OCI-LY7 (cell line): ENCODE results near the gene DCTD. TPM values are rescaled to one million over a fixed set of nuclear protein-coding genes. Genes with fewer than 3 reads are reported as not detected.

Experiments used
- BruUV-seq: library from RNA; stranded (reverse); fragments of 400-500 nt; replicated peaks from 2 replicates; lab custom pipeline; 2021; lab: Mats Ljungman, UMichigan
- CTCF ChIA-PET: fragments of 300-600 bp; sonication (Branson Sonifier 250); formaldehyde crosslinking; loops from one replicate; lab custom pipeline; 2022; ENCODE audit warnings: antibody characterized with exemption; ENCODE audit not compliant: unreplicated experiment; lab: Charles Lee
- POLR2A ChIA-PET: fragments of 300-600 bp; sonication (Branson Sonifier 250); formaldehyde crosslinking; loops from one replicate; lab custom pipeline; 2022; ENCODE audit warnings: antibody characterized with exemption; lab: Charles Lee
- DNase-seq: peaks from one replicate; pipeline ENCODE4 v3.0.0-alpha.2; 2015; ENCODE audit warnings: low spot score
- H2AFZ ChIP-seq: fragments of 200-600 bp; sonication (generic), shearing (Covaris generic); 2 replicates; pipeline ENCODE4 v1.6.1; 2014; ENCODE audit warnings: mild to moderate bottlenecking, antibody characterized with exemption, low read length, moderate library complexity
- H3K27ac ChIP-seq: fragments of 200-600 bp; sonication (generic); 2 replicates; pipeline ENCODE4 v1.5.1; 2014; ENCODE audit warnings: mixed run types, low read depth, mild to moderate bottlenecking, moderate library complexity, low read length, inconsistent platforms; ENCODE audit not compliant: poor library complexity, severe bottlenecking
- H3K36me3 ChIP-seq: fragments of 200-600 bp; sonication (generic); 2 replicates; pipeline ENCODE4 v1.6.1; 2014; ENCODE audit warnings: mild to moderate bottlenecking, antibody characterized with exemption, low read length, moderate library complexity, mixed read lengths; ENCODE audit not compliant: insufficient read depth
- H3K4me1 ChIP-seq: fragments of 200-600 bp; sonication (generic); 2 replicates; pipeline ENCODE4 v1.5.1; 2014; ENCODE audit warnings: mild to moderate bottlenecking, low read length; ENCODE audit not compliant: insufficient read depth, poor library complexity, severe bottlenecking
- H3K4me2 ChIP-seq: fragments of 200-600 bp; sonication (generic); 2 replicates; pipeline ENCODE4 v1.6.1; 2014; ENCODE audit warnings: mild to moderate bottlenecking, low read length
- H3K4me3 ChIP-seq: fragments of 200-600 bp; sonication (generic); 2 replicates; pipeline ENCODE4 v1.5.1; 2014; ENCODE audit warnings: mild to moderate bottlenecking, low read depth, low read length; ENCODE audit not compliant: poor library complexity, severe bottlenecking
- H3K79me2 ChIP-seq: fragments of 200-600 bp; sonication (generic); 2 replicates; pipeline ENCODE4 v1.6.1; 2016; ENCODE audit warnings: low read depth, mild to moderate bottlenecking, low read length, moderate library complexity, mixed read lengths; ENCODE audit not compliant: insufficient read depth
- H3K9me2 ChIP-seq: fragments of 200-600 bp; sonication (generic); 2 replicates; pipeline ENCODE4 v1.6.1; 2016; ENCODE audit warnings: mild to moderate bottlenecking, low read length, mixed read lengths; ENCODE audit not compliant: insufficient read depth
- H3K9me3 ChIP-seq: fragments of 200-600 bp; sonication (generic); 2 replicates; pipeline ENCODE4 v1.6.1; 2014; ENCODE audit warnings: mild to moderate bottlenecking, mixed run types, low read length, mixed read lengths
- H4K20me1 ChIP-seq: fragments of 200-600 bp; sonication (generic); 2 replicates; pipeline ENCODE4 v1.6.1; 2014; ENCODE audit warnings: mild to moderate bottlenecking, antibody characterized with exemption, low read length, moderate library complexity, mixed read lengths; ENCODE audit not compliant: insufficient read depth
- EZH2phosphoT487 ChIP-seq: fragments of 200-600 bp; sonication (generic); IDR thresholded peaks from 2 replicates; pipeline ENCODE4 v1.6.1; 2018; ENCODE audit warnings: low read depth, borderline replicate concordance, mild to moderate bottlenecking, mixed run types, antibody characterized with exemption, low read length, moderate library complexity, mixed read lengths
- intact Hi-C: fragments of 100-400 bp; cut with micrococcal nuclease; formaldehyde crosslinking; loops from one replicate; pipeline ENCODE4 v1.10.0; 2022; ENCODE audit not compliant: unreplicated experiment
- total RNA-seq, 2 experiments: library from RNA; depleted of rRNA in 1 of 2; stranded (reverse); fragments of >200 nt in 1 of 2; shearing (Covaris generic) in 1 of 2; gene quantifications; 2 replicates each; pipeline ENCODE4 v1.2.3, GENCODE V29; 2014 to 2022
- TF ChIP-seq, protein P1 (sequence below): fragments of 200-600 bp; sonication (generic); conservative IDR thresholded peaks from 2 replicates; pipeline ENCODE4 v1.5.1; 2014; ENCODE audit warnings: mild to moderate bottlenecking, antibody characterized with exemption, low read length, moderate library complexity, mixed read lengths

DCTD gene
- total RNA-seq, 2 experiments from 2014 or later: 37.8 to 81.9 TPM

DNA sequence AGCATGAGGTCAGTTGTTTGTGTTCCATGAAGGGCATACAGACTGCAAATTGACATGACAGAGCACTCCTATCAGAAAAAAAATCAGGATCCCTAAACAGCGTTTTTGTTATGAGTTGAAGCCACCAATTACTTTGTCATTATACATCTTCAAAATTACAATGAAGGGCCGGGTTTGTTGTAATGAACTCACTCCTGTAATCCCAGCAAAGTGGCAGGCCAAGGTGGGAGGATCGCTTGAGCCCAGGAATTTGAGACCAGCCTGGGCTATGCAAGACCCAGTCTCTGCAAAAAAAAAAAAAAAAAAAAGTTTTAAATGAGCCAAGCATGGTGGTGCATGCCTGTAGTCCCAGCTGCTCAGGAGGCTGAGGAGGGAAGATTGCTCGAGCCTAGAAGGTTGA is 3.5 kb upstream of the DCTD start:
- no peaks in the 10 kb centered on the region for H3K9me3 ChIP-seq
- H4K20me1 ChIP-seq: no peaks in the 10 kb centered on the region
- H3K36me3 ChIP-seq: no peaks in the 10 kb centered on the region
- H3K9me2 ChIP-seq: no peaks in the 10 kb centered on the region
- ChIA-PET CTCF (no interaction called here), POLR2A (no interaction called here)
- H3K4me2 ChIP-seq: no peak overlapping the region
- BruUV-seq: no TSS peak
- DNase-seq: no peak
- no peak overlapping the region for H2AFZ ChIP-seq
- no peak overlapping the region for H3K4me3 ChIP-seq
- intact Hi-C loops: no loop called here
- H3K79me2 ChIP-seq: no peaks in the 10 kb centered on the region
- TF ChIP-seq, protein P1, sequence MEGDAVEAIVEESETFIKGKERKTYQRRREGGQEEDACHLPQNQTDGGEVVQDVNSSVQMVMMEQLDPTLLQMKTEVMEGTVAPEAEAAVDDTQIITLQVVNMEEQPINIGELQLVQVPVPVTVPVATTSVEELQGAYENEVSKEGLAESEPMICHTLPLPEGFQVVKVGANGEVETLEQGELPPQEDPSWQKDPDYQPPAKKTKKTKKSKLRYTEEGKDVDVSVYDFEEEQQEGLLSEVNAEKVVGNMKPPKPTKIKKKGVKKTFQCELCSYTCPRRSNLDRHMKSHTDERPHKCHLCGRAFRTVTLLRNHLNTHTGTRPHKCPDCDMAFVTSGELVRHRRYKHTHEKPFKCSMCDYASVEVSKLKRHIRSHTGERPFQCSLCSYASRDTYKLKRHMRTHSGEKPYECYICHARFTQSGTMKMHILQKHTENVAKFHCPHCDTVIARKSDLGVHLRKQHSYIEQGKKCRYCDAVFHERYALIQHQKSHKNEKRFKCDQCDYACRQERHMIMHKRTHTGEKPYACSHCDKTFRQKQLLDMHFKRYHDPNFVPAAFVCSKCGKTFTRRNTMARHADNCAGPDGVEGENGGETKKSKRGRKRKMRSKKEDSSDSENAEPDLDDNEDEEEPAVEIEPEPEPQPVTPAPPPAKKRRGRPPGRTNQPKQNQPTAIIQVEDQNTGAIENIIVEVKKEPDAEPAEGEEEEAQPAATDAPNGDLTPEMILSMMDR: no peak
- TF ChIP-seq EZH2phosphoT487: no peak
- H3K27ac ChIP-seq: no peak overlapping the region
- H3K4me1 ChIP-seq: peaks cover 25% of the 10 kb centered on the region

DNA sequence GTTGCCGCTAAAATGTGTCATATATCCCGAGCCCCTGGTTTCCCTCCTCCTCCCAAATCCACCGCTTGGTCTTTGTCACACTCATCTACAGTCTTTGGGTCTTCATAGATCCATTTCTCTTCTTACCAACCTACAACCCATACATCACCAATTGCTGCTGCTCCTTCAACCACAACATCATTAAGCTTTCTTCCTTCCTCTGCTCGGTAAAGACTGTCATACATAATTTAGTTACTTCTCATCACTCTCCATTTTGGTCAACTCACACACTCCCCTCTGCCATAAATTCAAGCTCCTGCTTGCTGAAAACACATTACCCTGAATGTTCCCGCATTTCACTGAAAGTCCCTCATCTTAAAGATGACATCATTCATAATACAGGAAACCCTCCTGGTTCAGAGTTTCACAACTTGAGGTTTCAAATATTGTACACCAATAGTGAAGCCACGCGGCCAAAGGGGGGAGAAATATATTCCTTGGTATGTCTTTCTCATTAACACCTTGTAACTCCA is 1.7 kb upstream of the DCTD start:
- Histone ChIP-seq H3K4me2 (peak overlapping the region; percentile 99), H2AFZ (peak overlapping the region; percentile 67; the same call in 1 of the 2 replicates), H3K4me1 (peaks cover 25% of the 10 kb centered on the region), H3K36me3 (no peaks in the 10 kb centered on the region), H3K27ac (no peak overlapping the region), H3K9me3 (no peaks in the 10 kb centered on the region), H3K79me2 (no peaks in the 10 kb centered on the region), H3K4me3 (peak overlapping the region; percentile 85), H3K9me2 (no peaks in the 10 kb centered on the region), H4K20me1 (no peaks in the 10 kb centered on the region)
- no TSS peak for BruUV-seq
- CTCF ChIA-PET: interaction anchor here (1.0 kb wide), 1 partner anchor 227 kb away, joined by 3 read pairs; no protein-coding TSS in a partner anchor
- DNase-seq: peak; percentile 15
- TF ChIP-seq, protein P1: no peak
- no peak for TF ChIP-seq EZH2phosphoT487
- intact Hi-C loops: loop anchor here (5.0 kb wide), 1 partner anchor 47 kb away; no protein-coding TSS in a partner anchor
- POLR2A ChIA-PET: interaction anchor here (0.6 to 1.2 kb wide), 4 partner anchors 159 to 1605 kb away, joined by 3 to 4 read pairs (median 3); no protein-coding TSS in a partner anchor

DNA sequence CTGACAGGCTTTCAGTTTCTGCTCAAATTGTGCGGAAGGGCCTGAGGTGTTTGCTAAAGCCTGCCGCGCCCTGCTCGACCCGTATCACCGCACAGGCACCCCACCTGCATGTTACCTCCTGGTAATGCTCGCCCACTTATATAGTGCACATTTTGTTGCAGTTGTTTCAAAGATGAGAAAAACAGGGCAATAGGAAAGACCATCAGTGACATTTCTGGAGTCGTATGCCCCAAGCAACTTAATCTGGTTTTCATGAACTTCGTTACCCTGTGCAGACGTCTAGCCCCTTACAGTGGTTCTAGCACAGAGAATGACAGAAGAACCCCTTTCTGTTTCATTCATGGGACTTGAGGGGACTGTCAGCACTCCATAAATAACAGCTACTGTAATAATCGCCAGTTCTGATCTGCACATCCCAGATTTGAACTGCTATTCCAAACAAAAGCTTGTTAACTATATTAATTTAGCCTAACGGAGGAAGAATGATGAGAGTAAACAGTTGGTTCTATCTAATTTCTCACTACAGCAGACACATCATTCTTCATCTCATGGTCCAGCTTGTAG is 940 bp upstream of the DCTD start:
- Histone ChIP-seq H3K79me2 (no peaks in the 10 kb centered on the region), H3K27ac (peak overlapping the region; percentile 88), H2AFZ (peak overlapping the region; percentile 67), H3K36me3 (no peaks in the 10 kb centered on the region), H3K9me3 (no peaks in the 10 kb centered on the region), H3K9me2 (no peaks in the 10 kb centered on the region), H4K20me1 (no peaks in the 10 kb centered on the region), H3K4me3 (peak overlapping the region; percentile 85), H3K4me2 (peak overlapping the region; percentile 99), H3K4me1 (peaks cover 25% of the 10 kb centered on the region)
- POLR2A ChIA-PET: interaction anchor here (0.6 to 1.2 kb wide), 4 partner anchors 158 to 1604 kb away, joined by 3 to 4 read pairs (median 3); no protein-coding TSS in a partner anchor
- CTCF ChIA-PET: interaction anchor here (1.0 kb wide), 1 partner anchor 226 kb away, joined by 3 read pairs; no protein-coding TSS in a partner anchor
- TSS peak; percentile 80 for BruUV-seq
- intact Hi-C loops: loop anchor here (5.0 kb wide), 1 partner anchor 46 kb away; no protein-coding TSS in a partner anchor
- TF ChIP-seq EZH2phosphoT487: no peak
- TF ChIP-seq, protein P1: peak; percentile 5; the same call in 1 of the 2 replicates
- DNase-seq: no peak
